Trophoblast cell (in vitro differentiated cells and primary cell): ENCODE data around the gene RPL7A.
A peak's percentile ranks its signal among the peaks of the same experiment; 100 is the strongest.

Experiments used
- DNase-seq, 2 donors: peaks; one replicate each; pipeline ENCODE4 v3.0.0-alpha.2; 2016
- H2AFZ ChIP-seq: 2 replicates; pipeline ENCODE4 v1.6.1; 2013; ENCODE audit warnings: low read length, moderate library complexity, mild to moderate bottlenecking; ENCODE audit not compliant: insufficient read depth, poor library complexity
- H2AK5ac ChIP-seq: 2 replicates; pipeline ENCODE4 v1.6.1; 2013; ENCODE audit warnings: mild to moderate bottlenecking, low read length
- H2BK120ac ChIP-seq: 2 replicates; pipeline ENCODE4 v1.6.1; 2013; ENCODE audit warnings: low read length, mild to moderate bottlenecking, moderate library complexity; ENCODE audit not compliant: insufficient read depth, poor library complexity
- H2BK12ac ChIP-seq: 2 replicates; pipeline ENCODE4 v1.6.1; 2013; ENCODE audit warnings: mild to moderate bottlenecking, low read length, moderate library complexity
- H2BK5ac ChIP-seq: 2 replicates; pipeline ENCODE4 v1.6.1; 2013; ENCODE audit warnings: low read length, low read depth, moderate library complexity, mild to moderate bottlenecking; ENCODE audit not compliant: poor library complexity
- H3K14ac ChIP-seq: 2 replicates; pipeline ENCODE4 v1.6.1; 2013; ENCODE audit warnings: mild to moderate bottlenecking, low read length
- H3K18ac ChIP-seq: 2 replicates; pipeline ENCODE4 v1.6.1; 2013; ENCODE audit warnings: mild to moderate bottlenecking, low read length
- H3K23ac ChIP-seq: 2 replicates; pipeline ENCODE4 v1.6.1; 2013; ENCODE audit warnings: low read length
- H3K27ac ChIP-seq: 2 replicates; pipeline ENCODE4 v1.5.1; 2013; ENCODE audit warnings: low read depth, mild to moderate bottlenecking, inconsistent platforms, low read length, moderate library complexity
- H3K27me3 ChIP-seq: 2 replicates; pipeline ENCODE4 v1.6.1; 2013; ENCODE audit warnings: inconsistent platforms, mild to moderate bottlenecking, low read length, moderate library complexity; ENCODE audit not compliant: insufficient read depth
- H3K36me3 ChIP-seq, 2 experiments: 1 replicate in 1 of 2; 2 replicates in 1 of 2; pipeline ENCODE4 v1.6.1; 2013; ENCODE audit warnings: low read length in 2 of 2, mild to moderate bottlenecking in 2 of 2, moderate library complexity in 1 of 2; ENCODE audit not compliant: insufficient read depth in 2 of 2, control insufficient read depth in 1 of 2
- H3K4ac ChIP-seq: 2 replicates; pipeline ENCODE4 v1.6.1; 2013; ENCODE audit warnings: low read depth, mild to moderate bottlenecking, low read length, moderate library complexity
- H3K4me1 ChIP-seq, 2 experiments: 1 replicate in 1 of 2; 2 replicates in 1 of 2; pipeline ENCODE4 v1.6.1; 2013; ENCODE audit warnings: low read length in 2 of 2, mild to moderate bottlenecking in 2 of 2, moderate library complexity in 1 of 2; ENCODE audit not compliant: insufficient read depth in 2 of 2, control insufficient read depth in 1 of 2
- H3K4me2 ChIP-seq: 2 replicates; pipeline ENCODE4 v1.6.1; 2013; ENCODE audit warnings: inconsistent platforms, mild to moderate bottlenecking, low read length, moderate library complexity
- H3K4me3 ChIP-seq: 2 replicates; pipeline ENCODE4 v1.5.1; 2013; ENCODE audit warnings: mild to moderate bottlenecking, low read depth, low read length, inconsistent platforms
- H3K79me1 ChIP-seq: one replicate; pipeline ENCODE4 v1.6.1; 2013; ENCODE audit warnings: low read length
- H3K79me2 ChIP-seq: 2 replicates; pipeline ENCODE4 v1.6.1; 2013; ENCODE audit warnings: low read length, mild to moderate bottlenecking; ENCODE audit not compliant: control insufficient read depth, insufficient read depth, poor library complexity
- H3K9ac ChIP-seq: 2 replicates; pipeline ENCODE4 v1.6.1; 2013; ENCODE audit warnings: mild to moderate bottlenecking, low read length
- H3K9me3 ChIP-seq: 2 replicates; pipeline ENCODE4 v1.6.1; 2013; ENCODE audit warnings: low read depth, mild to moderate bottlenecking, control low read depth, inconsistent platforms, low read length; ENCODE audit not compliant: insufficient read depth
- H4K12ac ChIP-seq: 2 replicates; pipeline ENCODE4 v1.6.1; 2013; ENCODE audit warnings: low read depth, mild to moderate bottlenecking, low read length, moderate library complexity
- H4K8ac ChIP-seq: 2 replicates; pipeline ENCODE4 v1.6.1; 2013; ENCODE audit warnings: low read depth, mild to moderate bottlenecking, low read length, moderate library complexity
- H4K91ac ChIP-seq: one replicate; pipeline ENCODE4 v1.6.1; 2013; ENCODE audit warnings: low read depth, mild to moderate bottlenecking, low read length, moderate library complexity
- WGBS: extraction: QIAGEN DNeasy Blood & Tissue Kit; methylation state at CpG from one replicate; pipeline ENCODE4 v1.1.7; 2013; ENCODE audit warnings: missing lambda C conversion rate; ENCODE audit not compliant: insufficient read length, insufficient coverage; ENCODE audit errors: extremely low coverage; 5-methylcytosine and 5-hydroxymethylcytosine counted together

RPL7A gene

GRCh38 chr9:133356391-133357091 lies 8.5 kb downstream of the RPL7A start, which contains the start of the genes SURF1 and SURF2:
Gene SURF1 (minus strand): TSS chr9:133356487. CDS start chr9:133356453, 34 bp downstream.
Gene SURF2 (plus strand): TSS chr9:133356550. CDS start chr9:133356593, 43 bp downstream.
- H3K9me3 ChIP-seq: no peaks in the 10 kb centered on the region
- H3K4me3 ChIP-seq: peak within 1 kb of the TSS; percentile 96
- H4K91ac ChIP-seq: peak within 1 kb of the TSS; percentile 83
- peak within 1 kb of the TSS; percentile 84 for H3K4me2 ChIP-seq
- peak within 1 kb of the TSS; percentile 49 for H2AK5ac ChIP-seq
- H3K18ac ChIP-seq: peak within 1 kb of the TSS; percentile 80
- H2BK120ac ChIP-seq: peak within 1 kb of the TSS; percentile 30
- peaks cover 2% of the 10 kb centered on the region for H3K79me2 ChIP-seq
- H3K4ac ChIP-seq: peak within 1 kb of the TSS; percentile 16
- H3K4me1 ChIP-seq: peaks cover 4 to 21% of the 10 kb centered on the region in 2 experiments
- H3K27ac ChIP-seq: peak within 1 kb of the TSS; percentile 58
- peak within 1 kb of the TSS; percentile 81 for H4K12ac ChIP-seq
- peak within 1 kb of the TSS; percentile 75 for H2AFZ ChIP-seq
- peak within 1 kb of the TSS; percentile 83 for H4K8ac ChIP-seq
- H3K23ac ChIP-seq: no peak within 1 kb of the TSS
- peak within 1 kb of the TSS; percentile 81 for H3K14ac ChIP-seq
- no CpG with 5 or more reads among the region's 78 CpGs for WGBS
- H3K9ac ChIP-seq: peak within 1 kb of the TSS; percentile 87
- H2BK12ac ChIP-seq: no peak within 1 kb of the TSS
- H3K36me3 ChIP-seq: peaks cover 47 to 62% of the 10 kb centered on the region in 2 experiments
- H3K27me3 ChIP-seq: no peaks in the 10 kb centered on the region
- H3K79me1 ChIP-seq: peaks cover 3% of the 10 kb centered on the region
- peak; percentile 88 to 92 for DNase-seq
- no peak within 1 kb of the TSS for H2BK5ac ChIP-seq

GRCh38 chr9:133357656-133358055 lies 9.6 kb downstream of the RPL7A start:
- Histone ChIP-seq H3K79me2 (peaks cover 2% of the 10 kb centered on the region), H3K4me1 (peaks cover 4 to 21% of the 10 kb centered on the region in 2 experiments), H4K8ac (no peak overlapping the region), H3K4me2 (peak overlapping the region; percentile 84), H3K79me1 (peaks cover 3% of the 10 kb centered on the region), H3K14ac (no peak overlapping the region), H3K23ac (no peak overlapping the region), H3K4ac (no peak overlapping the region), H2BK12ac (no peak overlapping the region), H2BK120ac (no peak overlapping the region), H2BK5ac (no peak overlapping the region), H4K12ac (no peak overlapping the region), H3K36me3 (peaks cover 50 to 62% of the 10 kb centered on the region in 2 experiments), H3K4me3 (peak overlapping the region; percentile 40), H4K91ac (no peak overlapping the region), H3K9me3 (no peaks in the 10 kb centered on the region), H3K18ac (no peak overlapping the region), H2AK5ac (no peak overlapping the region), H3K27me3 (no peaks in the 10 kb centered on the region), H3K27ac (no peak overlapping the region), H3K9ac (no peak overlapping the region), H2AFZ (no peak overlapping the region)
- no CpG with 5 or more reads among the region's 14 CpGs for WGBS
- no peak for DNase-seq

- H3K14ac ChIP-seq: no peak overlapping the region
- no peak overlapping the region for H4K91ac ChIP-seq
- peaks cover 3% of the 10 kb centered on the region for H3K79me1 ChIP-seq
- H4K8ac ChIP-seq: no peak overlapping the region
- no peak overlapping the region for H3K23ac ChIP-seq
- H3K4me3 ChIP-seq: peak overlapping the region; percentile 6
- H3K9ac ChIP-seq: peak overlapping the region; percentile 18
- no CpG with 5 or more reads among the region's 20 CpGs for WGBS
- peaks cover 4 to 16% of the 10 kb centered on the region in 2 experiments for H3K4me1 ChIP-seq
- no peak overlapping the region for H2BK120ac ChIP-seq
- H3K27me3 ChIP-seq: no peaks in the 10 kb centered on the region
- H4K12ac ChIP-seq: no peak overlapping the region
- H2AFZ ChIP-seq: no peak overlapping the region
- peaks cover 60 to 68% of the 10 kb centered on the region in 2 experiments for H3K36me3 ChIP-seq
- no peak overlapping the region for H2AK5ac ChIP-seq
- no peak overlapping the region for H3K18ac ChIP-seq
- no peak overlapping the region for H3K27ac ChIP-seq
- no peak overlapping the region for H3K4me2 ChIP-seq
- H2BK12ac ChIP-seq: no peak overlapping the region
- peak; percentile 41 to 52 for DNase-seq
- H3K9me3 ChIP-seq: no peaks in the 10 kb centered on the region
- no peak overlapping the region for H2BK5ac ChIP-seq
- peaks cover 2% of the 10 kb centered on the region for H3K79me2 ChIP-seq
- H3K4ac ChIP-seq: no peak overlapping the region
These were observed 11.6 kb downstream of the RPL7A start for GRCh38 chr9:133359399-133360175.

GRCh38 chr9:133360400-133361393 lies 12.7 kb downstream of the RPL7A start:
- Histone ChIP-seq H3K18ac (no peak overlapping the region), H2AFZ (no peak overlapping the region), H2BK12ac (no peak overlapping the region), H3K23ac (no peak overlapping the region), H3K9me3 (peaks cover 1% of the 10 kb centered on the region), H4K12ac (no peak overlapping the region), H3K27me3 (no peaks in the 10 kb centered on the region), H3K4me3 (no peak overlapping the region), H3K14ac (no peak overlapping the region), H4K8ac (no peak overlapping the region), H2BK5ac (no peak overlapping the region), H3K79me1 (peaks cover 3% of the 10 kb centered on the region), H3K36me3 (peaks cover 67 to 72% of the 10 kb centered on the region in 2 experiments), H2AK5ac (no peak overlapping the region), H3K4ac (no peak overlapping the region), H3K27ac (no peak overlapping the region), H3K4me2 (no peak overlapping the region), H3K79me2 (peaks cover 2% of the 10 kb centered on the region), H2BK120ac (no peak overlapping the region), H3K9ac (no peak overlapping the region), H4K91ac (no peak overlapping the region), H3K4me1 (peaks cover 9 to 18% of the 10 kb centered on the region in 2 experiments)
- no peak for DNase-seq
- no CpG with 5 or more reads among the region's 21 CpGs for WGBS
